HL-60 (cell line): ENCODE results near the gene PTGES2.
A peak's percentile ranks its signal among the peaks of the same experiment; 100 is the strongest.
"Not testable (repeated sequence)": the region's sequence is repeated elsewhere in the genome, so short reads cannot be mapped to it uniquely, and the experiment has no call there.

Source experiments
- DNase-seq, 2 experiments: peaks; one replicate each; pipeline ENCODE4 v3.0.0-alpha.2; 2010 to 2020; ENCODE audit warnings: low read depth in 1 of 2, low spot score in 1 of 2
- H3K27ac ChIP-seq: fragments of 250-450 bp; sonication (Bioruptor Pico); replicated peaks from 2 replicates; pipeline ENCODE4 v1.5.1; 2020; ENCODE audit warnings: mild to moderate bottlenecking, moderate library complexity
- H3K27me3 ChIP-seq: fragments of 250-450 bp; sonication (Bioruptor Pico); 2 replicates; pipeline ENCODE4 v1.5.1; 2021; ENCODE audit warnings: mild to moderate bottlenecking, moderate library complexity; ENCODE audit not compliant: insufficient read depth, poor library complexity, severe bottlenecking
- H3K4me3 ChIP-seq: replicated peaks from 2 replicates; pipeline ENCODE4 v1.5.1; 2011; ENCODE audit warnings: mild to moderate bottlenecking, control low read depth, low read length; ENCODE audit not compliant: insufficient read depth
- GABPA ChIP-seq: IDR thresholded peaks from 2 replicates; pipeline ENCODE4 v1.6.1; 2012; ENCODE audit warnings: low read depth
- POLR2AphosphoS5 ChIP-seq: IDR thresholded peaks from 2 replicates; pipeline ENCODE4 v1.6.1; 2012; ENCODE audit warnings: low read depth
- SPI1 ChIP-seq: IDR thresholded peaks from 2 replicates; pipeline ENCODE4 v1.6.1; 2012; ENCODE audit warnings: low read depth, mild to moderate bottlenecking, borderline replicate concordance
- TF ChIP-seq, protein P1 (sequence below): IDR thresholded peaks from one replicate; pipeline ENCODE4 v1.5.1; 2011; ENCODE audit warnings: low read length, control low read depth, inconsistent platforms; ENCODE audit not compliant: insufficient read depth
- TF ChIP-seq, protein P2 (sequence below): IDR thresholded peaks from 2 replicates; pipeline ENCODE4 v1.6.1; 2012; ENCODE audit warnings: low read depth; ENCODE audit not compliant: insufficient replicate concordance

Gene PTGES2

DNA sequence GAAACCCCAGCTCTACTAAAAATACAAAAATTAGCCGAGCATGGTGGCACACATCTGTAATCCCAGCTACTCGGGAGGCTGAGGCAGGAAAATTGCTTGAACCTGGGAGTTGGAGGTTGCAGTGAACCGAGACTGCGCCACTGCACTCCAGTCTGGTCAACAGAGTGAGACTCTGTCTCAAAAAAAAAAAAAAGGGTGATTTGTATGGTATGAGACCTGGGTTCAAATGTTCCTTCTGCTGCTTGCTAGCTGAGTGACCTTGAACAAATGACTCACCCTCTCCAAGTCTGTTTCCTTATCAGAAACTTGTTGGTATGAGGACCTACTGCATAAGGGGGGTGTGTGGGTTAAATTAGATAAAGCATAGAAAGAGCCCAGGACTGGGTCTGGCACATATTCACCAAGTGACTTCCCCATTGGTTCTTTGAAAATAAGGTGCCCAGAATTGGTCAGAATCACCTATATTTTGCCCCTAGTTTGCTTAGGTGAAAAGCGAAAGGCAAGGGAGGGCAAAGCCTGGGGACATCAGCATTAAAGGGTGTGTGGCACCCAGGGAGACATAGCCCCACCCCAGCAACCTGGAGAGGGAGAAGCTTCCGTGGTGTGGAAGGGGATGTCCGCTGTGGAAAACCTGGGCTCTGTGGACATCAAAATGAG, 49.6 kb downstream of the PTGES2 start:
- DNase-seq: no peak
- Histone ChIP-seq H3K4me3 (no peak overlapping the region), H3K27ac (no peak overlapping the region), H3K27me3 (no peaks in the 10 kb centered on the region)
- TF ChIP-seq POLR2AphosphoS5 (no peak), GABPA (no peak), SPI1 (no peak)
- TF ChIP-seq, protein P1, sequence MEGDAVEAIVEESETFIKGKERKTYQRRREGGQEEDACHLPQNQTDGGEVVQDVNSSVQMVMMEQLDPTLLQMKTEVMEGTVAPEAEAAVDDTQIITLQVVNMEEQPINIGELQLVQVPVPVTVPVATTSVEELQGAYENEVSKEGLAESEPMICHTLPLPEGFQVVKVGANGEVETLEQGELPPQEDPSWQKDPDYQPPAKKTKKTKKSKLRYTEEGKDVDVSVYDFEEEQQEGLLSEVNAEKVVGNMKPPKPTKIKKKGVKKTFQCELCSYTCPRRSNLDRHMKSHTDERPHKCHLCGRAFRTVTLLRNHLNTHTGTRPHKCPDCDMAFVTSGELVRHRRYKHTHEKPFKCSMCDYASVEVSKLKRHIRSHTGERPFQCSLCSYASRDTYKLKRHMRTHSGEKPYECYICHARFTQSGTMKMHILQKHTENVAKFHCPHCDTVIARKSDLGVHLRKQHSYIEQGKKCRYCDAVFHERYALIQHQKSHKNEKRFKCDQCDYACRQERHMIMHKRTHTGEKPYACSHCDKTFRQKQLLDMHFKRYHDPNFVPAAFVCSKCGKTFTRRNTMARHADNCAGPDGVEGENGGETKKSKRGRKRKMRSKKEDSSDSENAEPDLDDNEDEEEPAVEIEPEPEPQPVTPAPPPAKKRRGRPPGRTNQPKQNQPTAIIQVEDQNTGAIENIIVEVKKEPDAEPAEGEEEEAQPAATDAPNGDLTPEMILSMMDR: no peak
- TF ChIP-seq, protein P2, sequence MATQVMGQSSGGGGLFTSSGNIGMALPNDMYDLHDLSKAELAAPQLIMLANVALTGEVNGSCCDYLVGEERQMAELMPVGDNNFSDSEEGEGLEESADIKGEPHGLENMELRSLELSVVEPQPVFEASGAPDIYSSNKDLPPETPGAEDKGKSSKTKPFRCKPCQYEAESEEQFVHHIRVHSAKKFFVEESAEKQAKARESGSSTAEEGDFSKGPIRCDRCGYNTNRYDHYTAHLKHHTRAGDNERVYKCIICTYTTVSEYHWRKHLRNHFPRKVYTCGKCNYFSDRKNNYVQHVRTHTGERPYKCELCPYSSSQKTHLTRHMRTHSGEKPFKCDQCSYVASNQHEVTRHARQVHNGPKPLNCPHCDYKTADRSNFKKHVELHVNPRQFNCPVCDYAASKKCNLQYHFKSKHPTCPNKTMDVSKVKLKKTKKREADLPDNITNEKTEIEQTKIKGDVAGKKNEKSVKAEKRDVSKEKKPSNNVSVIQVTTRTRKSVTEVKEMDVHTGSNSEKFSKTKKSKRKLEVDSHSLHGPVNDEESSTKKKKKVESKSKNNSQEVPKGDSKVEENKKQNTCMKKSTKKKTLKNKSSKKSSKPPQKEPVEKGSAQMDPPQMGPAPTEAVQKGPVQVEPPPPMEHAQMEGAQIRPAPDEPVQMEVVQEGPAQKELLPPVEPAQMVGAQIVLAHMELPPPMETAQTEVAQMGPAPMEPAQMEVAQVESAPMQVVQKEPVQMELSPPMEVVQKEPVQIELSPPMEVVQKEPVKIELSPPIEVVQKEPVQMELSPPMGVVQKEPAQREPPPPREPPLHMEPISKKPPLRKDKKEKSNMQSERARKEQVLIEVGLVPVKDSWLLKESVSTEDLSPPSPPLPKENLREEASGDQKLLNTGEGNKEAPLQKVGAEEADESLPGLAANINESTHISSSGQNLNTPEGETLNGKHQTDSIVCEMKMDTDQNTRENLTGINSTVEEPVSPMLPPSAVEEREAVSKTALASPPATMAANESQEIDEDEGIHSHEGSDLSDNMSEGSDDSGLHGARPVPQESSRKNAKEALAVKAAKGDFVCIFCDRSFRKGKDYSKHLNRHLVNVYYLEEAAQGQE: no peak

DNA sequence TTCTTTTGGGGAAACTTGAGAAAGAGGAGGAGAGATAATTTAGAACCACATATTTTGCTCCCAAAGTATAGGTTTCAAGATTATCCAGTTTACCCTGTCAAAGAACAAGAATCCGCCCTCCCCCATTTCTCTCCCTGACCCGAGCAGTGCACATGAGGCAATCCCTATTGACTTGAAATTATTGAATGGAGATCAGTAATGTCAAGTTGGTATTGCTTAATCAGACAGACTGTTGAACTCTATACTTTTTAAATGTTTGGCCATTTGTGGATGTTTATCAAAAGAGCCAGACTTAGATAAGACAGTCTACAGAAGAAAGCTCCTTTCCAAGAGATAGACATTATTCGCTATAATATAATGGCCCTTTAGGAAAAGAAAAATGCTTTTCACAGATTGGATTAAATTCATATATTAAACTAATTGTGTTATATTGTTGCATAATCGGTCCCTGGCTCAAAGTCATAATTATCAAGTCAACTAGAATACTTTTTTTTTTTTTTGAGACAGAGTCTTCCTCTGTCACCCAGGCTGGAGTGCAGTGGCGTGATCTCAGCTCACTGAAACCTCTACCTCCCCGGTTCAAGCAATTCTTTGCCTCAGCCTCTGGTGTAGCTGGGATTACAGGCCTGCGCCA, 54.2 kb downstream of the PTGES2 start:
- Histone ChIP-seq H3K4me3 (no peak overlapping the region), H3K27me3 (no peaks in the 10 kb centered on the region), H3K27ac (peak overlapping the region; percentile 74)
- no peak for DNase-seq
- TF ChIP-seq SPI1: no peak
- TF ChIP-seq, protein P2: no peak
- TF ChIP-seq GABPA: no peak
- TF ChIP-seq, protein P1: no peak
- no peak for TF ChIP-seq POLR2AphosphoS5

DNA sequence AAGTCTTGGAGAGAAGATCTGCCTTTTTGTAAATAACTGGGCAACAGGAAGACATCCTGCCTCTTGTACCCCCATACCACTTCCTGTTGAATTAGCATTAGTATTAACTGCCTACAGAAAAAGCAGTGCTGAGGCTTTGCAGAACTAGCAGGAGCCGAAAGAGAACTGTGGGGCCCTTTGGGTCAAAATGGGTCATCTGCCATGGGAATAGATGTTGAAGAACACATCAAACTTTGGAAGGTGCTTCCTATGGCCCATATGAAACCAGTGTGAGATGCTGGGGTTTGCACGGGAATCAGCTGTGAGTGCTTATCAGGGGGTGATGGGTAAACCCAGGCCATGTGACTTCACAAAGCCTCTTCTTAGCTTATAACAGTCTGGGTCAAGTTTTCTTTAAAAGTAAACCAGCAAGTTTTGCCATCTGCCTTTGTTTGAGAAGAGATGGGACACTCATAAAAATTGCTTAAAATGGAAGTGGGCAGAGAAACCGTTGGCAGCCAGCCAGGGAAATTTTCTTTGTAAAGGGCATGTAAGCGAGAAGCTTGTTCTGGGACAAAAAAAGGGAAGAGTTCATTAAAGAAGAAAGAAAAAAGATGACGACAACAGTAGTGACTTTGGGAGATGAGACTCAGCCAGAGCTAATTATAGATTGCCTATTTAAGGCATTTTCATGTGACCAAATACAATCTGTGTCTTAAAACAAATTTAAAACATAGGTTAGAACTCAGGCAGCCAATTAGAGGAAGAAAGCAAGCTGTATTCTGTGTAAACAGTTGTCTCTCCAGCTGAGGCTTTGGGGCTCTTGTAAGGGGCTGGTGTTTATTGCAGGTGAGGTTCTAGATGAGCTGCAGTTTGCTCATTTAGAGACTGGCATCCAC, 55.1 kb downstream of the PTGES2 start:
- H3K4me3 ChIP-seq: no peak overlapping the region
- H3K27me3 ChIP-seq: no peaks in the 10 kb centered on the region
- TF ChIP-seq SPI1 (peak; percentile 63; the same call in 1 of the 2 replicates), POLR2AphosphoS5 (peak; percentile 18), GABPA (peak; percentile 61; the same call in 1 of the 2 replicates)
- TF ChIP-seq, protein P2: peak; percentile 9
- TF ChIP-seq, protein P1: no peak
- H3K27ac ChIP-seq: peak overlapping the region; percentile 74
- DNase-seq: peak; percentile 67 to 91

DNA sequence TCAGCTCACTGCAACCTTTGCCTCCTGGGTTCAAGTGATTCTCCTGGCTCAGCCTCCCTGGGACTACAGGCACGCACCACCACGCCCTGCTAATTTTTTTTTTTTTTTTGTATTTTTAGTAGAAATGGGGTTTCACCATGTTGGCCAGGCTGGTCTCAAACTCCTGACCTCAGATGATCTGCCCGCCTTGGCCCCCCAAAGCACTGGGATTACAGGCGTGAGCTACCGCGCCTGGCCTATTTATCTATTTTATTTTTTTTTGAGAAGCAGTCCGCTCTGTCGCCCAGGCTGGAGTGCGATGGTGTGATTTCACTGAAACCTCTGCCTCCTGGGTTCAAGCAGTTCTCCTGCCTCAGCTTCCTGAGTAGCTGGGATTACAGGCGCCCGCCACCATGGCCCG, 56.1 kb downstream of the PTGES2 start:
- not testable (repeated sequence) for DNase-seq, H3K4me3 ChIP-seq, H3K27me3 ChIP-seq
- H3K27ac ChIP-seq: peak overlapping the region; percentile 74
